Panc1 (cell line): Measurements from ENCODE around the gene PARP8.

Source experiments
- CTCF ChIP-seq: fragments of 450-650 bp; IDR thresholded peaks from 2 replicates; pipeline ENCODE4 v1.5.1; 2017; ENCODE audit warnings: mild to moderate bottlenecking
- POLR2AphosphoS5 ChIP-seq: IDR thresholded peaks from 2 replicates; pipeline ENCODE4 v1.6.1; 2012; ENCODE audit warnings: mild to moderate bottlenecking, low read depth, low read length, moderate library complexity
- SIN3A ChIP-seq: IDR thresholded peaks from 2 replicates; pipeline ENCODE4 v1.6.1; 2012; ENCODE audit warnings: low read depth, mild to moderate bottlenecking, low read length, moderate library complexity, borderline replicate concordance; ENCODE audit not compliant: insufficient read depth

DNA sequence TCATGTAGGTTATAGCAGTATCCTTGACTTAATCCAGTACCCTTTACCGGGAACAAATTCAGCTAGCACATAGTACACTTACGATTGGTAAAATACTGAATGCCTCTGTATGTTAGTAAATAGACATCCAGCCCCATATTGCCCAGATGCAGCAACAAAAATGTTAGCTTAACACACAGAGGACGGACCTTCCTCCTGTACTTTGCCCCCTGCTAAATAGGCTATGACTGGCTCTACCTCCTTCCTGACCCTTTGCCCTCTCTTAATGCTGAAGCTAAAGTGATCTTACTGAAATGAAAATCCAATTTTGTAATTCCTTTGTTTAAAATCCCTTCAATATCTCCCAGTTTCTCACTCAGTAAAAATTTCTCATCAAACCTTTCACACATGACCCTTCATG is 183.1 kb downstream of the PARP8 start:
- no peak for TF ChIP-seq CTCF
- TF ChIP-seq SIN3A: no peak
- TF ChIP-seq POLR2AphosphoS5: no peak
